Chondrocyte (in vitro differentiated cells): Measurements from ENCODE around the gene BMF. TPM values are rescaled to one million over a fixed set of nuclear protein-coding genes. Genes with fewer than 3 reads are reported as not detected.

Source experiments
- DNase-seq: peaks from one replicate; pipeline ENCODE4 v3.0.0; 2021; ENCODE audit warnings: mixed read lengths, low spot score
- H3K27ac Mint-ChIP-seq: one replicate; pipeline ENCODE4 v1.8.0; 2021; ENCODE audit warnings: mild to moderate bottlenecking, moderate library complexity, mixed read lengths; ENCODE audit not compliant: unreplicated experiment
- H3K27me3 Mint-ChIP-seq: 2 replicates; pipeline ENCODE4 v1.8.0; 2021; ENCODE audit warnings: low read depth, mixed read lengths
- H3K36me3 Mint-ChIP-seq: 2 replicates; pipeline ENCODE4 v1.8.0; 2021; ENCODE audit warnings: low read depth, mixed read lengths
- H3K4me1 Mint-ChIP-seq: 2 replicates; pipeline ENCODE4 v1.8.0; 2021; ENCODE audit warnings: low read depth, mild to moderate bottlenecking, mixed read lengths
- H3K4me3 Mint-ChIP-seq: one replicate; pipeline ENCODE4 v1.8.0; 2021; ENCODE audit warnings: mild to moderate bottlenecking, moderate library complexity, mixed read lengths; ENCODE audit not compliant: unreplicated experiment
- H3K9me3 Mint-ChIP-seq: 2 replicates; pipeline ENCODE4 v1.8.0; 2021; ENCODE audit warnings: low read depth, mixed read lengths
- CTCF ChIP-seq: fragments of 200-600 bp; sonication (generic); IDR thresholded peaks from 2 replicates; pipeline ENCODE4 v1.5.0; 2021; ENCODE audit warnings: antibody characterized with exemption, mild to moderate bottlenecking, moderate library complexity
- total RNA-seq: library from RNA; stranded (reverse); gene quantifications from 3 replicates; pipeline ENCODE4 v1.2.1, GENCODE V29; 2021

Gene BMF
- total RNA-seq, 1 donor from 2014 or later: 17.9 TPM

GRCh38 chr15:40097968-40098476 lies 10.7 kb downstream of the BMF start:
- Mint-ChIP-seq H3K4me3 (no peak overlapping the region), H3K36me3 (peaks cover 10% of the 10 kb centered on the region), H3K27me3 (no peaks in the 10 kb centered on the region), H3K9me3 (no peaks in the 10 kb centered on the region), H3K4me1 (peaks cover 89% of the 10 kb centered on the region), H3K27ac (peak overlapping the region; percentile 100)
- no peak for TF ChIP-seq CTCF
- DNase-seq: no peak

- no peak for DNase-seq
- Mint-ChIP-seq H3K4me1 (peaks cover 89% of the 10 kb centered on the region), H3K4me3 (no peak overlapping the region), H3K9me3 (no peaks in the 10 kb centered on the region), H3K36me3 (peaks cover 10% of the 10 kb centered on the region), H3K27ac (peak overlapping the region; percentile 100), H3K27me3 (no peaks in the 10 kb centered on the region)
- no peak for TF ChIP-seq CTCF
These were observed 11.3 kb downstream of the BMF start for GRCh38 chr15:40097096-40097967.

- no peak for TF ChIP-seq CTCF
- no peak for DNase-seq
- no peaks in the 10 kb centered on the region for H3K27me3 Mint-ChIP-seq
- peak overlapping the region; percentile 100 for H3K27ac Mint-ChIP-seq
- peaks cover 90% of the 10 kb centered on the region for H3K4me1 Mint-ChIP-seq
- H3K9me3 Mint-ChIP-seq: no peaks in the 10 kb centered on the region
- H3K36me3 Mint-ChIP-seq: peaks cover 12% of the 10 kb centered on the region
- no peak overlapping the region for H3K4me3 Mint-ChIP-seq
These were observed 12.4 kb downstream of the BMF start for GRCh38 chr15:40096094-40096891.

DNA sequence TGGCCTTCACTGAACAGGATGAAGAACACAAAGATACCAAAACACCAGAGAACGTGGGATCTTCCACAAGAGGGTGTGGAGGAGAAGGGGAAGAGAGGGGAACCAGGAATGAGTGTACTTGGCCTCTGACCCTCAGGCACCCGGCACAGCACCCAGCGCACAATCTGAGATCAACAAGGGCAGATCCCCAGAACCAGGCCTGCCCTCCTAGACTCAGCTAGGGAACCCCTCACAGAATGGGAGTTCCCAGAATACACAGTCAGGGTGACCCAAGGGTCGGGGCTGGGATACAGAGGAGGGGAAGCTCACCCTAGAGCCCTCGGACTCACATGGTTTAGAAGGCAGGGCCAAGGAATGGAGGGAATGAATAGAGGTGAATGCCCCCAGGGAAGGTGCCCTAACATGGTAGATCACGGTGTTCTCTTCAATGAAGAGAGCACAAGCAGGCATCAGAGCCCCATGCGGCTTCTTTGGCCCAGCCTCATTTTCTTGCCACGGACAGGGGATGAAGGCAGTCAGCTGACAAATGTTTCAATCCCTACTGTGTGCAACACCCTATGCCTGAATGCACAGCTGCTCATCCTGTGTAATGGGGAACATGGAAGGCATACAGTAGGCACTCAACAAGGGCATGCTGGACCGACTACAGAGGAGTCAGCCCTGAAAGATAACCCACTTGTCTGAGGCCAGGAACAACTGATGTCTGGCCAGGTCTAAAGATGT lies 13.1 kb downstream of the BMF start:
- no peak for DNase-seq
- Mint-ChIP-seq H3K4me3 (no peak overlapping the region), H3K4me1 (peaks cover 86% of the 10 kb centered on the region), H3K36me3 (peaks cover 12% of the 10 kb centered on the region), H3K27ac (peak overlapping the region; percentile 60), H3K9me3 (no peaks in the 10 kb centered on the region), H3K27me3 (no peaks in the 10 kb centered on the region)
- TF ChIP-seq CTCF: no peak

DNA sequence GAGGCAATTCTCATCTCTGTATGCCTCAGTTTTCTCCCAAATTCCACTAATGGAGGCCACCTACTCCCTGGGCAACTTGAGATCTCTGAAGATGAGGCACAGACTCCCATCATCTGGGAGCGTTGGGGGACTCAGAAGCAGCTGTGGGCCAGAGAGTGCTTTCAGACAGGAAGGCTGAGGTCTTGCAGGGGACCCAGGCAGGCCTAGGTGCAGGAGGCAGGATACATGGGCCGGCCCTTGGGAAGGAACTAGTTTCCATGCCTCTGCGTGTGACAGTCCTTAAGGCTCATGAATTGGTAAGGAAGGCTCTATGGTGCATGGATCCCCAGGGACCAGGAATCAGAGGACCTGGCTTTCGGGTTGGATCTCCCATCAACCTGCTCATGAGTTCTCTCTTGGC lies 14.5 kb downstream of the BMF start:
- H3K36me3 Mint-ChIP-seq: peaks cover 15% of the 10 kb centered on the region
- H3K27ac Mint-ChIP-seq: no peak overlapping the region
- H3K27me3 Mint-ChIP-seq: no peaks in the 10 kb centered on the region
- peaks cover 86% of the 10 kb centered on the region for H3K4me1 Mint-ChIP-seq
- H3K4me3 Mint-ChIP-seq: no peak overlapping the region
- H3K9me3 Mint-ChIP-seq: no peaks in the 10 kb centered on the region
- no peak for TF ChIP-seq CTCF
- DNase-seq: no peak
